ENCODE data around the gene FGF12.

The FGF12 gene

DNA sequence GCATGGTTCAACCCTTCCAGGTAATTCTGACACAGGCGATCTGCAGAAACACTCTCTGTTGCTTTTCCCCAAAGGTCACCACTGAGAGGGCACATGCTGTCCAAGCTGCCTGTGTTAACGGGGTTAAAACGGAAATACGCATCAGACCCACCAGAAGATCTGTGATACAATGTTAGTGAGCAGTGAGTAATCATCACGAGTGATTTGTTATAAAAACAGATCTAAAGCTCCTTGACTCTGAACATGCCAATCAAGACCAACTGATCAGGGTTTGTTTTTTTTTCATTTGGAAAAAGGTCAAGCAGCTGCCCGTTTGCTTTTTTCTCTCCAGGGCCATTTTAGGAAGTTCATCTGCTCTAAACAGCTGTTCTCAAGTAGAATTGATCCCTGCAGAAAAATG is 43.2 kb downstream of the FGF12 start:
- DNase-seq (ENCODE audit: low read depth): no peak

- DNase-seq (ENCODE audit: low read depth): no peak
These were observed 51.2 kb downstream of the FGF12 start for GRCh38 chr3:192675958-192676649.

DNA sequence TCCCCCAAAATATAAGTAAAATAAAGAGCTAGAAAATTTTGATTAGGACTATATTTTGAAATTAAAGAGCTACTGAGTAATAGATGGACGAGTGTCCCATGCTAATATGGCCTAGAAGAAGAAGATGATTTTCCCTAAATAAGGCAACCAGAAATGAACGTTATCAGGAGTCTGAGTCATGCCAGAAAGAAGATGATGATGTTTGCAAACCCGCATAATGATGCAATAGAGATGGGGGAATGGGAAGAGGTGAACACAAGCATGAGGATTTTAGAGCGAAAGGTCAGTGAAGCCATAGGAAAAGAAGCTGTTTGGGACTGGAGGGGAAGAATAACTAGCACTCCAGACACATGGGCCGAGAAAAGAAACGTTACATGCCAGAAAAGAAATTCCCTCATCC is 71.7 kb downstream of the FGF12 start:
- DNase-seq (ENCODE audit: low read depth): no peak

DNA sequence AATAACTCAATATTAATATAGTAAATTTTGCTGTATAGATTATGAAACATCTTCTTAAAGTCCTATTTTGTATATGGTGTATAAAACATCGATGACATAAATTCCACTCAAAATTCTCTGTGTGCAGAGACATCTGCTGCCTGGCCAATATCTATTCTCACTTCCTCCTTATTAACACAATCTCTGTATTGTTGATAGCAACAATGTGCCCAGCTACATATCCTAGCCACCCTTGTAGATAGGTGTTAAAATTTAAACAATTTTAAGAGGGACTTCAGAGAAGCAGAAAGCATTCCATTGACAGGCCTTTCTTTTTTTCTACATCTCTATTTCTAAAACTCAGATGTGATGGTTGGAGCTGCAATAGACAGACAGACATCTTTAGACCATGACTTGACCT is 72.3 kb downstream of the FGF12 start:
- no peak for DNase-seq (ENCODE audit: low read depth)

DNA sequence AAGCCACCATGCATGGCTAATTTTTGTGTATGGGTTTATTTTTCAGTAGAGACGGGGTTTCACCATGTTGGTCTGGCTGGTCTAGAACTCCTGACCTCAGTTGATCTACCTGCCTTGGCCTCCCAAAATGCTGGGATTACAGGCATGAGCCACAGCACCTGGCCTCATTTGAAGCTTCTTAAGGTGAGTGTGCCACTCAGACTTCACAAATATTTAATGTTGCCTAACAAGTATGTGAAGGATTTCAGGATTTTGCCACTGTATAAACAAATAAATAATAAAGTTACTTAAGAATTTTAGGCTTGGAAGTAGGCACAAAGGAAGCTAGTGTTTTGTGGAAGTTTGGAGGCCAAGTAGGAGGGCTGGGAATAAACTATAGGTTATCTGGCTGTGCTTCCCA is 73.5 kb downstream of the FGF12 start:
- no peak for DNase-seq (ENCODE audit: low read depth)

GRCh38 chr3:192652727-192653126 is 74.6 kb downstream of the FGF12 start:
- no peak for DNase-seq (ENCODE audit: low read depth)

DNA sequence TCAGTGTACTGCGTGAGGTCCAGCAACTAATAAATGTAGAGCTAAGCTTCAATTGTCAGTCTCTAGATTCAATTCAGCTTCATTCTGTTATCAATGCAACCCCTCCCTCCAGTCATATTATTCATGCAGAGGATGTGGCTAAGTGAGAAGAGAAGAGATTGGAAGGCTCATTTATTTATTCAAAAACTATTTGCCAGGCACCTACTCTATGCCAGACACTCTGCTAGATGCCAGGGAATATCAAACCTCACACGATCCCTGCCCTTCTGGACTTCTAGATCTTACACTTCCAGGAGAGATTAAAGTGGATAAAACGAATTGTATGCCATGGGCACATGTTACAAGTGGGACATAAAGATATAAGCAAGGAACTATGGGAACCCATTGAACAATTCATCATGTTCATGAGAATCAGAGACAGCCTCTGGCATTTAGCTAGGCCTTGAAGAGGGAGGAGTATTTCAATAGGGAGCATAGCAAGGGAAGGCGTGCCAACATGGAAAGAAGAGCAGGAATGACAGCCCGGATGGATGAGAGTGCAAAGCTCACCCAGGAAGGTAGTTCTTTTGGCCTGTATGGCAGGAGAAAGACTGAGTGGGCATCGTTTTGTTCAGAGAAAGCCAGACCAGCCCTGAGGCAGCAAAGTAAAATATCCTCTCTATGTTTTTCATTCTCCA is 75.4 kb downstream of the FGF12 start:
- no peak for DNase-seq (ENCODE audit: low read depth)

DNA sequence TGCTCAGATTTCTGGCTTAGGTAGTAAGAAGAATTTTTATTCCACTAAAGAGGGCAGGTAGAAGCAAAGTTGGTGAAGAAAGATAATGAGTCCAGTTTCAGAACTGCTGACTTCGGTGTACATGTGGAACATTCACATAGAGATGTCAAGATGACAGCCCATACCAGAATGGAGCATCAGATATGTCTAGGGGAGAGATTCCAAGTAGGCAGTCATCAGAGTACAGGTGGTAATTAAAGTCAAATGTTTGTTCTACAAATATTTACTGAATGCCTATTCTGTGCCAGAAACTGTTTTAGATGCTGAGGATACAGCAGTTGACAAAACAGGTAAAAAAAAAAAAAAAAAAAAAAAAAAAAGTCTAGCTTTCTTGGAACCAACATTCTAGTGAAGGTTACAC is 81.9 kb downstream of the FGF12 start:
- DNase-seq (ENCODE audit: low read depth): no peak

GRCh38 chr3:192642651-192643050 is 84.7 kb downstream of the FGF12 start:
- no peak for DNase-seq (ENCODE audit: low read depth)

GRCh38 chr3:192641919-192642318 is 85.4 kb downstream of the FGF12 start:
- DNase-seq (ENCODE audit: low read depth): no peak

GRCh38 chr3:192639987-192640386 is 87.4 kb downstream of the FGF12 start:
- no peak for DNase-seq (ENCODE audit: low read depth)

DNA sequence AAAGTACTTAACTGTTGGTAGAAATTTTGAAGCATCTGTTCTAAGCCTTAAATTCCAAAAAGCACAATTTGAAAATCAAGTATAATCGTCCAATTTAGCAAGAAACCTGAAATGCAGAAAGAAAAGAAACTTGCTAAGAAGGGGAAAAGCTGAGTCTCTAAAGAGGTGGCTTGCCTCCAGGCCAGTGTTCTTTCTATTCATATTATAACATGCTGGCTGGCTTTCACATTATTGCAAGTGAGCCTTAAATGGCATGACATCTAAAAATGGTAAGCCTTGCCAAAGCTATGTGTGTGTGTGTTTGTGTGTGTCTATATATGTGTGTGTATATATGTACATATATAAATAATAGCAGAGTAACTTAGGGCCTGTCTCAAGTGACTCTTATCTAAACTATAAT is 89.5 kb downstream of the FGF12 start:
- no peak for DNase-seq (ENCODE audit: low read depth)

- no peak for DNase-seq (ENCODE audit: low read depth)
These were observed 90.6 kb downstream of the FGF12 start for GRCh38 chr3:192636517-192637444.

- DNase-seq (ENCODE audit: low read depth): no peak
These were observed 97.9 kb downstream of the FGF12 start for GRCh38 chr3:192629429-192629828.

DNA sequence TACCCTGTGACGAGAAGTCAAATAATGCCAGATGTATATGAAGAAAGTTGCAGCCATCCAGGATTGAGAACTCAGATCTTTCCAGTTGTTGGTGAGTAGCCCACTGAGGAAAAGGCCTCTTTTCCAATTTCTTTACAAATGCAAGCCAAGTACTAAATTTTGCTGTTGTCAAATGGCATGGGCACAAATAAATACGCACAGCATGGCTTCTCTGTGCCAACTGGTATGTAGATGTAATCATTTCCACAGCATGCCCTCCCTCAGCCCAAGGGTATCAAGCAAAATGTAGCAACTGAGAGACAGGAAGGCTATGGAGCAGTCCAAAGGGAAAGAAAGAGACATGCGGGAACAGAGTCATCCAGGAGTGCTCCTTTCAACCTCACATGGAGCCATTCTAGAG is 105.4 kb downstream of the FGF12 start:
- DNase-seq (ENCODE audit: low read depth): no peak

- no peak for DNase-seq (ENCODE audit: low read depth)
These were observed 107.1 kb downstream of the FGF12 start for GRCh38 chr3:192620275-192620674.

GRCh38 chr3:192611411-192611810 is 115.9 kb downstream of the FGF12 start:
- DNase-seq (ENCODE audit: low read depth): no peak

DNA sequence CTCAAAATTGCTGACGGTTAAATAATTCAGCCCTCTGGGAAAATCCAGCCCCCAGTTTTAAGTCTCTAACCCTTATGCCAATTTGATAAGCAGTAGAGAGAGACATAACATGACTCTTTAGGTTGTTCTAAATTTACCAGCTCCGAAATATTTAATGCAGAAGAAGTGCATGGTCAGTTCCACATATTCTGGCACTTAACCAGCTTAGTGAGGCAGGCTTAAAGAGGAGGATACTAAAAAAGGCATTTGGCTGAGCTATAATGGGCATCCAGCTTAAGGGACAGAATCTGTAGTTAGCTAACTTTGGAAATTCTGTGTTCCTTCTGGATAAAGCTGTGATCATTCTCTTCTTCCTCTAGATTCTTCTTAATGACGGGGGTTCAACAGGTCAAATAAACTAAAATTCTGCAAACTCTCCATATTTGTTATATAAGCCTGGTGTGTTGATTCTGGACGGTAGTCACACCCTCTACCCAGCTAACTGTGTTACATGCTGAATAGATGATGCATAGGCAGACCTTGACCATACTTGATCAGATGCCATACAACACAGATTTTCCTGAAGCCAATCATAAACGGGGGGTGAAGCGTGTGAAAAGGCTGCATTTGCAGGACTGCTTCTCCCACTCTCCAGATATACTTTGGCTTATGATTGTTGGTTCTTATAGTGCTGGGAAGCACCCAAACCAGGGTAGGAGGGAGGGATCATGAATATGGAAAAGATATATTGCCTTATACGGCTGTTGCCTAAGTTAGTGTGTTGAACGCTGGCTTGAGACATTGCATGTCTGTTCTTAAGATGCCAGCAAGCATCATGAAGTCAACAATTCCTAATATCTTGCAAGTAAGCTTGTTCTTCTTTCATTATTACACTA is 118.4 kb downstream of the FGF12 start:
- no peak for DNase-seq (ENCODE audit: low read depth)

GRCh38 chr3:192607798-192608197 is 119.5 kb downstream of the FGF12 start:
- DNase-seq (ENCODE audit: low read depth): no peak

GRCh38 chr3:192597913-192598312 is 129.4 kb downstream of the FGF12 start:
- DNase-seq (ENCODE audit: low read depth): no peak

DNA sequence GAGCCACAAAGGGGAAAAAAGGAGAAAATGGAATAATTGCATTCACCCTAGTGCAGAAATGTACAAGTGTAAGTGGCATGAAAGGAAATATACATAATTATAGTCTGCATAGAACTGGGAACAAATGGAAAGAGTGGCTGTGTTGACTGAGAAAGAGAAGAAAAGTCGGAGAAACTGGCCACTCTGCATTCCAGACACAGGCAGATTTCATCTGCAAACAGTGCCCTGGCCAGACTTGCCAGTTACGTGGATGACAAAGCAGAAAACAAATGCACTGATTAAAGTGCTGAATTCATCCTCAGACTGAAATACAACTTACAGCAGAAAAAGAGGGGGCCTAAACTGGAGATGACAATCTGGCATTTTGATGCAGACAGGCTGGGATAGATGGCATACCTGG is 129.8 kb downstream of the FGF12 start:
- DNase-seq (ENCODE audit: low read depth): no peak

GRCh38 chr3:192578729-192579128 is 148.6 kb downstream of the FGF12 start:
- no peak for DNase-seq (ENCODE audit: low read depth)

All from fibroblast of the conjunctiva (primary cell).